Left ventricle myocardium inferior (tissue), 1 donor: ENCODE measurements around the gene MISFA. TPM values are rescaled to one million over a fixed set of nuclear protein-coding genes. Genes with fewer than 3 reads are reported as not detected.

Experiments
- DNase-seq: peaks from one replicate; pipeline ENCODE4 v3.0.0-alpha.2; 2020
- H3K27ac ChIP-seq: fragments of 200-600 bp; replicated peaks from 2 replicates; pipeline ENCODE4 v1.8.0; 2021
- H3K27me3 ChIP-seq: fragments of 200-600 bp; 2 replicates; pipeline ENCODE4 v1.8.0; 2021; ENCODE audit warnings: low read depth
- H3K36me3 ChIP-seq: fragments of 200-600 bp; 2 replicates; pipeline ENCODE4 v1.8.0; 2021
- H3K4me1 ChIP-seq: fragments of 200-600 bp; 2 replicates; pipeline ENCODE4 v1.8.0; 2021
- H3K4me3 ChIP-seq: fragments of 200-600 bp; 2 replicates; pipeline ENCODE4 v1.8.0; 2021; ENCODE audit warnings: mild to moderate bottlenecking, moderate library complexity
- H3K9me3 ChIP-seq: fragments of 200-600 bp; replicated peaks from 2 replicates; pipeline ENCODE4 v1.8.0; 2021
- intact Hi-C: fragments of 100-400 bp; cut with micrococcal nuclease; formaldehyde crosslinking; loops from one replicate; pipeline ENCODE4 v1.11.0; 2022
- total RNA-seq: library from RNA; stranded (reverse); fragmentation: NEBNext Ultra II Directional; extraction: Animal tissue kit (Norgen Biotek cat#: 25700); gene quantifications from one replicate; pipeline ENCODE4 v1.2.1, GENCODE V29; 2021
- TF ChIP-seq, protein P1 (sequence below): fragments of 200-600 bp; IDR thresholded peaks from 2 replicates; pipeline ENCODE4 v1.8.0; 2021; ENCODE audit warnings: antibody characterized with exemption, mild to moderate bottlenecking, borderline replicate concordance
- donor health status: DM: no; HTN: yes; CAD: no; lungs with severe emphysema.

The MISFA gene
- total RNA-seq, 1 donor from 2014 or later, result 10.7 TPM

DNA sequence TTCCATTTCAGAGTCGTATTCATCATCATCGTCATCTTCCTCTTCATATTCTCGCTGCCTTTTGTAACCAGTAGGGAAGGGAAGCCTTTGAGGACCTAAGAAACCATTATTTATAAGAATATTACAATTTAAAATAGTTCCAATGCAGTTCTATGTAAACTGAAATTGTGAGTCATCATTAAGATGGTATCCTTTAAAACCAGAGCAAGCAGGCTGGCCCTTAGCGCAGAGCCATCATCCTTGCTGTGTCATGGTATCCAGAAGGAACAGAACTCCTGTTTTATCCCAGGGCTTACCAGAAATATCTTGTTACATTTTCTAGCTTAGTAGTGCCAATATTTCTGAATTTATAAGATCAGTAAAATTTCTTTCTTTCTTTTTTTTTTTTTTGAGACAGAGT is 12.8 kb downstream of the MISFA start:
- intact Hi-C loops, result no loop called here
- no peak for DNase-seq
- no peak overlapping the region for H3K4me3 ChIP-seq
- H3K4me1 ChIP-seq, result peaks cover 14% of the 10 kb centered on the region
- no peak overlapping the region for H3K27ac ChIP-seq
- H3K9me3 ChIP-seq, result no peaks in the 10 kb centered on the region
- H3K36me3 ChIP-seq, result peaks cover 61% of the 10 kb centered on the region
- no peaks in the 10 kb centered on the region for H3K27me3 ChIP-seq
- TF ChIP-seq, protein P1, sequence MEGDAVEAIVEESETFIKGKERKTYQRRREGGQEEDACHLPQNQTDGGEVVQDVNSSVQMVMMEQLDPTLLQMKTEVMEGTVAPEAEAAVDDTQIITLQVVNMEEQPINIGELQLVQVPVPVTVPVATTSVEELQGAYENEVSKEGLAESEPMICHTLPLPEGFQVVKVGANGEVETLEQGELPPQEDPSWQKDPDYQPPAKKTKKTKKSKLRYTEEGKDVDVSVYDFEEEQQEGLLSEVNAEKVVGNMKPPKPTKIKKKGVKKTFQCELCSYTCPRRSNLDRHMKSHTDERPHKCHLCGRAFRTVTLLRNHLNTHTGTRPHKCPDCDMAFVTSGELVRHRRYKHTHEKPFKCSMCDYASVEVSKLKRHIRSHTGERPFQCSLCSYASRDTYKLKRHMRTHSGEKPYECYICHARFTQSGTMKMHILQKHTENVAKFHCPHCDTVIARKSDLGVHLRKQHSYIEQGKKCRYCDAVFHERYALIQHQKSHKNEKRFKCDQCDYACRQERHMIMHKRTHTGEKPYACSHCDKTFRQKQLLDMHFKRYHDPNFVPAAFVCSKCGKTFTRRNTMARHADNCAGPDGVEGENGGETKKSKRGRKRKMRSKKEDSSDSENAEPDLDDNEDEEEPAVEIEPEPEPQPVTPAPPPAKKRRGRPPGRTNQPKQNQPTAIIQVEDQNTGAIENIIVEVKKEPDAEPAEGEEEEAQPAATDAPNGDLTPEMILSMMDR, result no peak

DNA sequence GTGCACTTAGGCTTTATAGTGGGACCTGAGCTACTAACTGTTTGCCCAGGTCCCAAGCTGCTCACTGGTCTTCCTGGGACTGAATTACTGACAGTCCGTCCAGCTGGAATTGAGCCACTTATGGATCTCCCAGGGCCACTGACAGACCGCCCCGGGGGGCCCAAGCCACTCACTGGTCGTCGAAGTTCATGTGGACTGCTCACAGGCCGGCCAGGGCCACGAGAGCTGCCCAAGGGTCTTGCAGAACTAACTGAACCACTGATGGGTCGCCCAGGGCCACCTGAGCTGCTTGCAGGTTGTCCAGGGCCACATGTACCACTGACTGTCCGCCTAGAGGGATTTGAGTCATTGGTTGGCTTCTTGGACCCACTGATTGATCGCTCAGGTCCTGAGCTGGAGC is 15.1 kb downstream of the MISFA start:
- H3K9me3 ChIP-seq, result no peaks in the 10 kb centered on the region
- DNase-seq, result no peak
- TF ChIP-seq, protein P1, result no peak
- H3K27ac ChIP-seq, result no peak overlapping the region
- H3K4me1 ChIP-seq, result peaks cover 20% of the 10 kb centered on the region
- H3K27me3 ChIP-seq, result no peaks in the 10 kb centered on the region
- H3K4me3 ChIP-seq, result no peak overlapping the region
- intact Hi-C loops, result no loop called here
- peaks cover 51% of the 10 kb centered on the region for H3K36me3 ChIP-seq

DNA sequence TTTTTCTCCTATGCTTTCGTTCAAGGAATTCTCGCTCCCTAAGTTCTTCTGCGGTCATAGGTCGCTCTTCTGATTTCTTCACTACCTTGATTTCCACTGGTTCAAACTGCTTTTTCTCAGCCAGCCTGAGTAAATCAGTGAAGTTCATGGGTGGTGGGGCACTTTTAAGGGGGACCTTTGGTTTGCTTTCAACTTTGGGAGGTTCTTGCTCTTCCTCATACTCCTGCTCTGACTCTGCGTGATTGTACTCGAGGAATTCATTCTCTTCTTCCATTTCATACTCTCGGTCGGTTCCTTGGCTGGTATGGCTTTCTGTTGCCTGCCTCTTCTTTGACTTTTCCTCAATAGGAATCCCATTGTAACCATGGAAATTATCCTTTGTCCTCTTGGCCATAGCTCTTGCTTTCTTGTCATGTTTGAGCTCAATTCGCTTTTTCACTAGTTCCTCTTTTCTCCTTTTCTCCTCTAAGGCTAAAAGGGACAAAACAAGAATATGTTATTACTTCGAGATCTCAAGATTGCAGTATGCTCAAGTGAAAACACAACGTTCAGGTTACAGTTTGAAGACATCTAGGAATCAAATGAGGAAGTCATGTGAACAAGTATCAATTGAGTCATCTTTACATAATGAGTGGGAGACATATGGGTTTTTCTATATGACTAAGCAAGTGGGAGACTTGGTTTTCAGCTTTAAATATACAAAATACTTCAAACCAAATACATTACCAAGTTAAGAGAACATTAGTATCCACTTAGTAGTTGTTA is 16.2 kb downstream of the MISFA start:
- H3K36me3 ChIP-seq, result peaks cover 40% of the 10 kb centered on the region
- intact Hi-C loops, result no loop called here
- no peak overlapping the region for H3K4me3 ChIP-seq
- no peak for DNase-seq
- H3K27ac ChIP-seq, result no peak overlapping the region
- no peaks in the 10 kb centered on the region for H3K27me3 ChIP-seq
- H3K4me1 ChIP-seq, result peaks cover 21% of the 10 kb centered on the region
- no peaks in the 10 kb centered on the region for H3K9me3 ChIP-seq
- TF ChIP-seq, protein P1, result no peak

DNA sequence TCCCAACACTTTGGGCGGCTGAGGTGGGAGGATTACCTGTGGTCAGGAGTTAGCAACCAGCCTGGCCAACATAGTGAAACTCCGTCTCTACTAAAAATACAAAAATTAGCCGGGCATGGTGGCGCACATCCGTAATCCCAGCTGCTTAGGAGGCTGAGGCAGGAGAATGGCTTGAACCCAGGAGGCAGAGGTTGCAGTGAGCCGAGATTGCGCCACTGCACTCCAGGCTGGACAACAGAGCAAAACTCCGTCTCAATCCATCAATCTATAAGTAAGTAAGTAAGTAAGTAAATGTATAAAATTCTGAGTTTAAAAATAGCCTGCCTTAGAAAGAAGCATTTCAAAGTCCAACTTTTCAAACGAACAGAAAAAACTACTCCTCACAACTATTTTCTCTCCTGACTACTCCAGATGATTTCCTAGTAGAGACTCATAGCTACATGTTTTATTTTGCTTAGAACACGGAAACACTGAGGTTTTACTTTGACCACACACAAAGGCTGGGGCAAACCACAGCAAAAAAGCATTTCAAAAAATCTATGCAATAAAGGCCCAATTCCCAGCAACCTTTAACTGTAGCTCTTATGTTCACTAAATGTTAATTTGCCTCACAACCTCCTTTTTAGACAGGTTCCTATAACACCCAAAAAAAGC is 18.2 kb downstream of the MISFA start:
- H3K9me3 ChIP-seq, result no peaks in the 10 kb centered on the region
- intact Hi-C loops, result no loop called here

DNA sequence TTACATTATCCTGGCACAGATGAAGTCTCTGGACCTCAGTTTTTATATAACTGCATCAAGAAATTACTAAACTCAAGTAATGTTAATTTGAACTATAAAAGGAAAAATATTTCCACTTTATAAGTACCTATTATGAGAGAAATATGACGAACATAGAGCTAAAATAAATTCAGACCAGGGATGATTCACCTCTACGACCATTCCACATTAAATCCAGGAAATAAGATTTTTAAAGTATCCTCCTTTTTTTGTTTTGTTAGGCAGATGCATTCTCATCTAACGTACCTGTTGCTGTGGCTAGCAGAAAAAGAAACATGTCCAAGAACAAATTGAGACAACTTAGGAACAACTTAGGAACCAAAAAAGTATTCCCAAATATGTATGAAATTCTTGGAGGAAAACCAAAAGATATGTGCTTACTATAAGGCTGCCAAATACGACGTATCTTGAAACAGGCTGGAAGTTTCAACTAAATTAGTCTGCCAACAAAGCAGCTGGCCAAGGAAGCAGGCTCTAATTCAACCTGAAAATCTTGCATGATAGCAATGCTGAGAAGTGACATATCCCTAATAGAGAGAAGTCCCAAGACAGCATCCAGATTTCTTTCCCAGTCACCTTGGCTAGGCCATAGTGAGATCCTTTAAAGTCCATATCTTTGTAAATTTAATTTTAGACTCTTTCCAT is 18.9 kb downstream of the MISFA start:
- H3K4me3 ChIP-seq, result no peak overlapping the region
- intact Hi-C loops, result no loop called here
- H3K9me3 ChIP-seq, result peaks cover under 1% of the 10 kb centered on the region
- H3K27me3 ChIP-seq, result no peaks in the 10 kb centered on the region
- DNase-seq, result no peak
- peaks cover 21% of the 10 kb centered on the region for H3K4me1 ChIP-seq
- peak overlapping the region; percentile 66 for H3K27ac ChIP-seq
- TF ChIP-seq, protein P1, result no peak
- H3K36me3 ChIP-seq, result peaks cover 22% of the 10 kb centered on the region

More for the DNA sequence above, 18.2 kb downstream of the MISFA start:
- no peak overlapping the region for H3K4me3 ChIP-seq
- no peaks in the 10 kb centered on the region for H3K27me3 ChIP-seq
- peak overlapping the region; percentile 66 for H3K27ac ChIP-seq
- DNase-seq, result no peak
- peaks cover 21% of the 10 kb centered on the region for H3K4me1 ChIP-seq
- H3K36me3 ChIP-seq, result peaks cover 22% of the 10 kb centered on the region
- TF ChIP-seq, protein P1, result no peak
